ENCODE measurements around the gene ZNF90. TPM values are rescaled to one million over a fixed set of nuclear protein-coding genes. Genes with fewer than 3 reads are reported as not detected.
A peak's percentile ranks its signal among the peaks of the same experiment; 100 is the strongest.
"Not testable (repeated sequence)": the region's sequence is repeated elsewhere in the genome, so short reads cannot be mapped to it uniquely, and the experiment has no call there.

The ZNF90 gene
- total RNA-seq, 1 donor from 2014 or later: 3.0 TPM

DNA sequence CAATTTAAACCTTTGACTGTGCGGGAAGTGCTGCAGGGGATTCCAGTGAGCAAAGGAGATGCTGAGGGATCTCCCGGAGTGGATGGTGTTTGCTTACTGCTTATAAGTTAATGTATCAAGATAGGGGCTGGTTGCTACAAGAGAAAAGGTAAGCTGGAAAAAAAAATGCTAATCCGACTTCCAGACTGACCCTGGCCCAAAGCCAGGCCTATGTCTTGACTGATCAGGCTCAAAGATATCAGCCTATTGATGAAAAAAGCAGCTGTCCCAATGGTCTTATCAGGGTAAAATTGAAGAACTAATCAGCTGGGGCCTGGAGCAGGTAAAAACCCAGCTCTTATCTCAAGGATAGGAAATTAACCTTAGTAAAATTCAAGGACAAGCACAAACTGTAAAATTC, 10.9 kb upstream of the ZNF90 start:
- H3K27me3 Mint-ChIP-seq (ENCODE audit: unreplicated experiment): no peaks in the 10 kb centered on the region
- no peak overlapping the region for H3K4me3 Mint-ChIP-seq (ENCODE audit: unreplicated experiment)
- peaks cover 24% of the 10 kb centered on the region for H3K9me3 Mint-ChIP-seq (ENCODE audit: unreplicated experiment)
- H3K4me1 Mint-ChIP-seq (ENCODE audit: unreplicated experiment): no peaks in the 10 kb centered on the region
- TF ChIP-seq, protein P1, sequence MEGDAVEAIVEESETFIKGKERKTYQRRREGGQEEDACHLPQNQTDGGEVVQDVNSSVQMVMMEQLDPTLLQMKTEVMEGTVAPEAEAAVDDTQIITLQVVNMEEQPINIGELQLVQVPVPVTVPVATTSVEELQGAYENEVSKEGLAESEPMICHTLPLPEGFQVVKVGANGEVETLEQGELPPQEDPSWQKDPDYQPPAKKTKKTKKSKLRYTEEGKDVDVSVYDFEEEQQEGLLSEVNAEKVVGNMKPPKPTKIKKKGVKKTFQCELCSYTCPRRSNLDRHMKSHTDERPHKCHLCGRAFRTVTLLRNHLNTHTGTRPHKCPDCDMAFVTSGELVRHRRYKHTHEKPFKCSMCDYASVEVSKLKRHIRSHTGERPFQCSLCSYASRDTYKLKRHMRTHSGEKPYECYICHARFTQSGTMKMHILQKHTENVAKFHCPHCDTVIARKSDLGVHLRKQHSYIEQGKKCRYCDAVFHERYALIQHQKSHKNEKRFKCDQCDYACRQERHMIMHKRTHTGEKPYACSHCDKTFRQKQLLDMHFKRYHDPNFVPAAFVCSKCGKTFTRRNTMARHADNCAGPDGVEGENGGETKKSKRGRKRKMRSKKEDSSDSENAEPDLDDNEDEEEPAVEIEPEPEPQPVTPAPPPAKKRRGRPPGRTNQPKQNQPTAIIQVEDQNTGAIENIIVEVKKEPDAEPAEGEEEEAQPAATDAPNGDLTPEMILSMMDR (IDR thresholded peaks at IDR 0.05): no peak
- no peak overlapping the region for H3K27ac Mint-ChIP-seq (ENCODE audit: unreplicated experiment)
- no peaks in the 10 kb centered on the region for H3K36me3 Mint-ChIP-seq (ENCODE audit: unreplicated experiment)
- DNase-seq (ENCODE audit: extremely low spot score, unreplicated experiment): no peak

DNA sequence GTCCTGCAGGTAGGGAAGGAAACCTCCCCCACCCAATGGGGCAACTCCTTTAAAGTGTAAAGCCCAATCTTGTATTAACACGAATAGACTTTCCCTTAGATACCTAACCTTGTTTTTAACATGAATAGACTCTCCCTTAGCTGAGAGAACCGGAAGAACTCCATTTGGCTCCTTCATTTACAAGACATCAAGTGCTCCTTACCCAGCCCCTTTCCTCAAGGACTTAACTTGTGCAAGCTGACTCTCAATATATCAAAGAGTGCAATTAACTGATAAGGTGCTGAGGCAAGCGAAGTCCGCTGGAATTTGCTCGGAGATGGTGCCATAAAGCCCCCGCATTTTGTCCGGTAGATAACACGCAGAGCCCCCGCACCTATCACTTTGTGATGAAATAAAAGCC, 9.9 kb upstream of the ZNF90 start:
- no peak for DNase-seq (ENCODE audit: extremely low spot score, unreplicated experiment)
- Mint-ChIP-seq H3K4me1 (ENCODE audit: unreplicated experiment) (no peaks in the 10 kb centered on the region), H3K9me3 (ENCODE audit: unreplicated experiment) (peaks cover 25% of the 10 kb centered on the region), H3K27ac (ENCODE audit: unreplicated experiment) (no peak overlapping the region), H3K27me3 (ENCODE audit: unreplicated experiment) (no peaks in the 10 kb centered on the region), H3K36me3 (ENCODE audit: unreplicated experiment) (no peaks in the 10 kb centered on the region), H3K4me3 (ENCODE audit: unreplicated experiment) (no peak overlapping the region)
- TF ChIP-seq, protein P1 (IDR thresholded peaks at IDR 0.05): no peak

GRCh38 chr19:20068559-20068958, 9.2 kb upstream of the ZNF90 start:
- not testable (repeated sequence) for H3K4me1 Mint-ChIP-seq (ENCODE audit: unreplicated experiment); H3K36me3 Mint-ChIP-seq (ENCODE audit: unreplicated experiment); H3K27ac Mint-ChIP-seq (ENCODE audit: unreplicated experiment); H3K27me3 Mint-ChIP-seq (ENCODE audit: unreplicated experiment); H3K4me3 Mint-ChIP-seq (ENCODE audit: unreplicated experiment); DNase-seq (ENCODE audit: extremely low spot score, unreplicated experiment)
- H3K9me3 Mint-ChIP-seq (ENCODE audit: unreplicated experiment): peaks cover 31% of the 10 kb centered on the region

- no peaks in the 10 kb centered on the region for H3K27me3 Mint-ChIP-seq (ENCODE audit: unreplicated experiment)
- no peak overlapping the region for H3K4me3 Mint-ChIP-seq (ENCODE audit: unreplicated experiment)
- DNase-seq (ENCODE audit: extremely low spot score, unreplicated experiment): no peak
- no peak overlapping the region for H3K27ac Mint-ChIP-seq (ENCODE audit: unreplicated experiment)
- no peaks in the 10 kb centered on the region for H3K4me1 Mint-ChIP-seq (ENCODE audit: unreplicated experiment)
- H3K9me3 Mint-ChIP-seq (ENCODE audit: unreplicated experiment): peaks cover 31% of the 10 kb centered on the region
- TF ChIP-seq, protein P1 (IDR thresholded peaks at IDR 0.05): no peak
- H3K36me3 Mint-ChIP-seq (ENCODE audit: unreplicated experiment): no peaks in the 10 kb centered on the region
Observed at GRCh38 chr19:20070691-20071090, 7.1 kb upstream of the ZNF90 start.

GRCh38 chr19:20072936-20073335, 4.9 kb upstream of the ZNF90 start:
- no peak overlapping the region for H3K27ac Mint-ChIP-seq (ENCODE audit: unreplicated experiment)
- peaks cover 26% of the 10 kb centered on the region for H3K9me3 Mint-ChIP-seq (ENCODE audit: unreplicated experiment)
- TF ChIP-seq, protein P1 (IDR thresholded peaks at IDR 0.05): no peak
- peaks cover 4% of the 10 kb centered on the region for H3K4me1 Mint-ChIP-seq (ENCODE audit: unreplicated experiment)
- no peaks in the 10 kb centered on the region for H3K36me3 Mint-ChIP-seq (ENCODE audit: unreplicated experiment)
- no peaks in the 10 kb centered on the region for H3K27me3 Mint-ChIP-seq (ENCODE audit: unreplicated experiment)
- peak; percentile 11 for DNase-seq (ENCODE audit: extremely low spot score, unreplicated experiment)
- H3K4me3 Mint-ChIP-seq (ENCODE audit: unreplicated experiment): no peak overlapping the region

- H3K27me3 Mint-ChIP-seq (ENCODE audit: unreplicated experiment): no peaks in the 10 kb centered on the region
- H3K36me3 Mint-ChIP-seq (ENCODE audit: unreplicated experiment): no peaks in the 10 kb centered on the region
- peak overlapping the region; percentile 85 for H3K4me3 Mint-ChIP-seq (ENCODE audit: unreplicated experiment)
- TF ChIP-seq, protein P1 (IDR thresholded peaks at IDR 0.05): no peak
- no peaks in the 10 kb centered on the region for H3K9me3 Mint-ChIP-seq (ENCODE audit: unreplicated experiment)
- no peak for DNase-seq (ENCODE audit: extremely low spot score, unreplicated experiment)
- H3K27ac Mint-ChIP-seq (ENCODE audit: unreplicated experiment): peak overlapping the region; percentile 86
- H3K4me1 Mint-ChIP-seq (ENCODE audit: unreplicated experiment): peaks cover 22% of the 10 kb centered on the region
Observed at GRCh38 chr19:20078581-20079031, 806 bp downstream of the ZNF90 start.
